Large intestine (tissue), 3 donors: Measurements from ENCODE around the gene FOXA1. TPM values are rescaled to one million over a fixed set of nuclear protein-coding genes. Genes with fewer than 3 reads are reported as not detected.
"Not testable (repeated sequence)": the region's sequence is repeated elsewhere in the genome, so short reads cannot be mapped to it uniquely, and the experiment has no call there.

ENCODE experiments used
- DNase-seq, 2 donors: peaks; one replicate each; pipeline versions ENCODE4 v3.0.0 to v3.0.0-alpha.2; 2013
- H3K27ac ChIP-seq: one replicate; pipeline ENCODE4 v1.5.1; 2013; ENCODE audit warnings: low read length
- H3K27me3 ChIP-seq: 2 replicates; pipeline ENCODE4 v1.6.1; 2013; ENCODE audit warnings: low read length; ENCODE audit not compliant: control insufficient read depth, insufficient read depth
- H3K36me3 ChIP-seq: 2 replicates; pipeline ENCODE4 v1.6.1; 2013; ENCODE audit warnings: low read length; ENCODE audit not compliant: control insufficient read depth, insufficient read depth
- H3K4me1 ChIP-seq: one replicate; pipeline ENCODE4 v1.6.1; 2013; ENCODE audit warnings: low read length; ENCODE audit not compliant: control insufficient read depth, insufficient read depth
- H3K4me3 ChIP-seq: one replicate; pipeline ENCODE4 v1.5.1; 2013; ENCODE audit warnings: low read length
- H3K9me3 ChIP-seq: one replicate; pipeline ENCODE4 v1.6.1; 2013; ENCODE audit warnings: mild to moderate bottlenecking, low read depth, low read length, moderate library complexity; ENCODE audit not compliant: control insufficient read depth
- WGBS: methylation state at CpG from one replicate; pipeline ENCODE4 v1.1.5; 2013; ENCODE audit warnings: low lambda C conversion rate; ENCODE audit not compliant: insufficient coverage; 5-methylcytosine and 5-hydroxymethylcytosine counted together
- polyA plus RNA-seq: library from polyadenylated mRNA; unstranded; fragments of 120-200 nt; gene quantifications from one replicate; pipeline ENCODE4 v1.2.1, GENCODE V29; 2013

Gene FOXA1
- polyA plus RNA-seq, 1 donor = 36.0 TPM

DNA sequence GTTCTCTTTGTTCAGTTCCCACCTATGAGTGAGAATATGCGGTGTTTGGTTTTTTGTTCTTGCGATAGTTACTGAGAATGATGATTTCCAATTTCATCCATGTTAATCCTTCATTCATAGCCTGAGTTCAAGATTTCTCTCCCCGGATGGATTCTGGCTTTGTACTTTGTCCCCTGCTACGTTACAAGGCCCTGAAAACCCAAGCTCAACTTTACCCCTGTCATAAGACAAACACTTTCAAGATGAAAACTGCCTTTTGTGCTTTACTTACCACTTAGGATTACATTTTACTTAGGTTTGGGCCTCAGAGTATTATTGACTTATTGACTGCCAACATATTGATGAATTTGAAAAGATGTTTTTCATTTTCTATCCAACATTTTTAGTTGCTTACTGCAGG is 36.3 kb downstream of the FOXA1 start:
- no CpG with 5 or more reads among the region's 4 CpGs for WGBS
- no peak overlapping the region for H3K27ac ChIP-seq
- H3K4me1 ChIP-seq = no peaks in the 10 kb centered on the region
- DNase-seq = no peak
- H3K27me3 ChIP-seq = no peaks in the 10 kb centered on the region
- no peaks in the 10 kb centered on the region for H3K36me3 ChIP-seq
- no peak overlapping the region for H3K4me3 ChIP-seq
- H3K9me3 ChIP-seq = peaks cover 16% of the 10 kb centered on the region

DNA sequence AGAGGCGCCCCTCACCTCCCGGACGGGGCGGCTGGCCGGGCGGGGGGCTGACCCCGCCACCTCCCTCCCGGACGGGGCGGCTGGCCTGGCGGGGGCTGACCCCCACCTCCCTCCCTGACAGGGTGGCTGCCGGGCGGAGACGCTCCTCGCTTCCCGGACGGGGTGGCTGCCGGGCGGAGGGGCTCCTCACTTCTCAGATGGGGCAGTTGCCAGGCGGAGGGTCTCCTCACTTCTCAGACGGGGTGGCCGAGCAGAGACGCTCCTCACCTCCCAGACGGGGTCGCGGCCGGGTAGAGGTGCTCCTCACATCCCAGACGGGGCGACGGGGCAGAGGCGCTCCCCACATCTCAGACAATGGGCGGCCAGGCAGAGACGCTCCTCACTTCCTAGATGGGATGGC is 39.5 kb downstream of the FOXA1 start:
- not testable (repeated sequence) for DNase-seq, H3K27ac ChIP-seq, H3K27me3 ChIP-seq, H3K4me1 ChIP-seq, H3K36me3 ChIP-seq, H3K4me3 ChIP-seq
- WGBS = no CpG with 5 or more reads among the region's 33 CpGs
- H3K9me3 ChIP-seq = peaks cover 16% of the 10 kb centered on the region

DNA sequence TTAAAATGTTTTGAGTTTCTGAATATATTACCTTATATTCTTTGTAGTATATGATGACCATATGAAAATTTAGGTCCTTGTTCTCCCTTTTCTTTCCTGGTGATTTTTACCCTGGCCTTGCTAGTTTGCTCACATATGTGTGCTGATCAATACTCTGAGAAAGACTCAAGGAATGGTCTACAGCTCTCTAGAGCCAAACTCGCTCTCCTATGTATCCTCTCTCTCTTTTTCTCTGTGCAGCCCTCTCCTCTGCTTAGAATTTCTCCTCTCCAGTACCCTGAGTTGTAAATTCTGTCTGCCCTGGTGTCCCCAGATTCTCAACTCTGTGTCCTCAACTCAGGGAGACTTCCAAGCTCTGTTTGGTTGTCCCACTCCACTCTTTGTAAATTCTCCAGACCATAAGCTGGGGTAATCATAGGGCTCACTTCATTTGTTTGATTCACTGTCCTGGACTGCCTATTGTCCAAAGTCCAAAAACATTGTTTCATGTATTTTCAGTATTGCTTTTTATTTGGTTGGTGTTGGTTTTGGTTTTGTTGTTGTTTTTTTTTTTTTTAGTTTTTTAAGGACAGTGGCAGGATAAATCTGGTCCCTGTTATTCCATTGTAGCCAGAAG is 41.0 kb downstream of the FOXA1 start:
- DNase-seq = peak in 1 of 2 donors; percentile 4
- Histone ChIP-seq H3K36me3 (no peaks in the 10 kb centered on the region), H3K27ac (no peak overlapping the region), H3K27me3 (no peaks in the 10 kb centered on the region), H3K9me3 (peaks cover 16% of the 10 kb centered on the region), H3K4me3 (no peak overlapping the region), H3K4me1 (no peaks in the 10 kb centered on the region)
- WGBS = no CpG with 5 or more reads among the region's 1 CpG

DNA sequence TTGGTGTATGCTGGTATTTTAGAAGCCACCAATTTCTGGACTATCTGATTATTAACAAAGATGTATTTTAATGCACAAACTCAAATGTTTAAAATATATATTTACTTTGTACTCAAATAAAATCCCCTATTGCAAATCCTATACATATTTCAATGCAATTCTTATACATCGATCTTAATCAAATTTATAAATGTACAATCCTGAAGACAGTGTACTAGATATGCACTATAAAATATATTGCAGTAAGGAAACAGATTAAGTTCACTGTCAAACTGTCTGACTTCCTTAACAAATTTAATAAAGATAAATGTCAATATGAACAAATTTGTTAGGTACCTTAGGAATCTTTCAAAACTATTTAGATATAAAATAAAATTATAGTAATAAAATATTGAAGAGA is 43.9 kb downstream of the FOXA1 start:
- no peak for DNase-seq
- peaks cover 6% of the 10 kb centered on the region for H3K4me1 ChIP-seq
- H3K9me3 ChIP-seq = peaks cover 5% of the 10 kb centered on the region
- no peak overlapping the region for H3K27ac ChIP-seq
- no peaks in the 10 kb centered on the region for H3K27me3 ChIP-seq
- no peaks in the 10 kb centered on the region for H3K36me3 ChIP-seq
- WGBS = no CpG with 5 or more reads among the region's 1 CpG
- no peak overlapping the region for H3K4me3 ChIP-seq

DNA sequence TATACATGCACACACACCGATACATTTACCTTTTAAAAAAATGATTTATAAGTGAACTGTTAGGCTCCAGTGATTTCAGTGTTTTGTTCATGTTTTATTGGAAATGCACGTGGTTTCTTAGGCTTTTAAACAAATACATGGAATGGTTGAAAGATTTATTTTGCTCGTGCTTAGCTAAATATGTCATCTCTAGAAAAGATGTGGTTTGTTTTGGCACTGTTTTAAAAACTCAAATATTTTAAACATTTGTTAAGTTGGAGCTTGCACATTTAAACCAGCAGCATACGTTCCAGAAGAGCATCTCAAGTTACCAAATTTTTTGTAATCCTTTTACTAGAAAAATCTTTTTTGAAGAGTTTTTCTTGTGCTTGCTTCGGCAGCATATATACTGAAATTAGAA is 44.5 kb downstream of the FOXA1 start:
- WGBS = 80% methylated on average over 2 of the region's 5 CpGs
- H3K9me3 ChIP-seq = peaks cover under 1% of the 10 kb centered on the region
- peaks cover 6% of the 10 kb centered on the region for H3K4me1 ChIP-seq
- no peaks in the 10 kb centered on the region for H3K27me3 ChIP-seq
- no peak overlapping the region for H3K27ac ChIP-seq
- no peaks in the 10 kb centered on the region for H3K36me3 ChIP-seq
- no peak overlapping the region for H3K4me3 ChIP-seq
- DNase-seq = no peak

DNA sequence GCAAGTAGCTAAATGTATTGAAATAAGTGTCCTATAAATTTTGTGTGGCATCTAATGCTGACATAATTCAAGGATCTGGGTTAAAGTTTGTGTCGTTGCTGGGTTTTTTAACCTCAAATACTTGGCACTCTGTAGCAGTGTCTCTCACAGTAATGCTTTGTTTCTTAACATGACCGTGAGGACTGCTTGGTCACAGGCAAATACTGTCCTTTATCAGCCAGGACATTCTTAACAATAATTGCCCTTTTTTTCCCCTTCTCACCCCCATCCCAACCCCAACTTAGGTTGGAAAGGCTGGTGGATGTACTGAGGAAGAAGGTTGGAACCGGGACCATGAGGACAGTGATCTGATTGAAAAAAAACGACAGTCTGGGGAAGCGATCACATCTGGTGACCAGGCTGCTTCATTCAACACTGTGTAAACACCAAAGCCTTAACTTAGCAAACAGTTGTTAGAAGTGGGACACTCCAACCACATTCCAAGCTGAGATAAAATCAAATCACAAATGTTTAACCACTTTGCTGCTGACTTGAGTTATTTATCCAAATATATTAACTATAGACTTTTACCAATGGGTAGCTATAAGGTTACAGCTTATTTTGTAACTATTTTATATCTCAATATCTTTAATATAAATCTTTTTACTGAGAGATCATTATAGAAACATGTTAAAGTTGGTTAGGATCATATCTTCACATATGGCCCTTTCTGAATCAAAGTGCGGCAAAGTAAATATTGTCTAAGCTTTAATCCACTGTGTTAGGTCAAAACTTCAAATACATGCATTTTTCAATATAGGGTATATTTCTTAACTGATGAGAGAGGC is 48.2 kb downstream of the FOXA1 start:
- WGBS = 0% methylated on average over 1 of the region's 6 CpGs
- DNase-seq = peak in 1 of 2 donors; percentile 41
- Histone ChIP-seq H3K27ac (no peak overlapping the region), H3K4me3 (no peak overlapping the region), H3K9me3 (no peaks in the 10 kb centered on the region), H3K27me3 (no peaks in the 10 kb centered on the region), H3K36me3 (no peaks in the 10 kb centered on the region), H3K4me1 (peaks cover 6% of the 10 kb centered on the region)

DNA sequence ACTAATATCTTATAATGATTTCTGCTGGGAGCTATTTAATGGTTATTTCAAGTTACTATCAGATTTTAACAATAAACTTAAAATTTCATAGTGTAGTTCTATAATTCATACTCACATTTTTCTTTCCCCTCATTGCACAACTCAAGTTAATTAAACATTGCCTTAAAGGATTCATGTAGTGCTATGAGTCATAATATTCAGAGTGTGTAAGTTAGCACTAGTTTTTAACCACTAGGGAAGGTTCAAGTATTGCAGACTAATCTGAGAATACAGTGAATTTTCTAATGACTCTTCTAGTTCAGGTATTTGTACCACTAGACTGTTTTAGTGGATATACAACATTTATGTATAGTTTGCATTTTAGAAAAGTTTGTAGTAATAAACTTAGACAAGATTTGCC is 49.9 kb downstream of the FOXA1 start:
- Histone ChIP-seq H3K27ac (no peak overlapping the region), H3K27me3 (no peaks in the 10 kb centered on the region), H3K36me3 (no peaks in the 10 kb centered on the region), H3K4me3 (no peak overlapping the region), H3K9me3 (no peaks in the 10 kb centered on the region), H3K4me1 (peaks cover 6% of the 10 kb centered on the region)
- DNase-seq = no peak

DNA sequence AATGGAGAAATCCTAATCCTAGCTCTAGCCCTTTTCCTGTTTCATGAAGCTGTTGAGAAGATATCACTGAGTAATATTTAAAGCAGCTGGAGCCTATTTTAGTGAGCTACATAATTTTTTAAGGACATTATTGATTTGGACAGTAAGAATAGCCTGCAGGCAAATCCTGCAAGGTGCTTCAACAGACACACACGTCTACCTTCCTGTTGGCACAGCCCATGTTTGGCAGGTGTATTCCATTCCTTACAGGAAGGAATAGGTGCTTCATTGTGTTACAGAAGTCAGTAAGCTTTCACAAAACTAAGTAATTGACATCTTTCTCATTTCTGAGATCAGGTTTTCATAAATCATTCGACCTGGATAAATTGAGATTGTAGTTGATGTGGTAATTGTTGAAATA is 50.6 kb downstream of the FOXA1 start:
- Histone ChIP-seq H3K9me3 (no peaks in the 10 kb centered on the region), H3K4me1 (peaks cover 6% of the 10 kb centered on the region), H3K27ac (no peak overlapping the region), H3K36me3 (no peaks in the 10 kb centered on the region), H3K4me3 (no peak overlapping the region), H3K27me3 (no peaks in the 10 kb centered on the region)
- DNase-seq = no peak
- no CpG with 5 or more reads among the region's 2 CpGs for WGBS

DNA sequence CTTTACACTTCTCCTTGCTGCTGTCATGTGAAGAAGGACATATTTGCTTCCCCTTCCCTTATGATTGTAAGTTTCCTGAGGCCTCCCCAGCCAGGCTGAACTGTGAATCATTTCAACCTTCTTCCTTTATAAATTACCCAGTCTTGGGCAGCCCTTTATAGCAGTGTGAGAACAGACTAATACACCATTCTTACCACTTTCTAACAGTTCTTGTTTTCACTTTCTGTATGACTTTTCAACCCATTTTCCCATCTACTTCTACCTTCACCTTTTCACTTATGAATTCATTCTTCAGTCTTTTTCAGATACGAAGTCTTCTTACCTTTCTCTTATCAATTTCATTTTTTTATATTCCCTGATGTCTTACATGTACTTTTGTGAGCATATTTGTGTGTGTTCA is 55.1 kb downstream of the FOXA1 start:
- Histone ChIP-seq H3K27ac (no peak overlapping the region), H3K9me3 (no peaks in the 10 kb centered on the region), H3K27me3 (no peaks in the 10 kb centered on the region), H3K4me3 (no peak overlapping the region), H3K4me1 (no peaks in the 10 kb centered on the region), H3K36me3 (no peaks in the 10 kb centered on the region)
- 89% methylated on average over 1 of the region's 1 CpG for WGBS
- no peak for DNase-seq
